ENCODE data around the gene HSPB3.

- TF ChIP-seq SIN3A (conservative IDR thresholded peaks at IDR 0.05 in 1 of 2, IDR thresholded peaks at IDR 0.05 in 1 of 2; ENCODE audit: low read depth in 1 of 2, low read length in 2 of 2) (no peak), CTCF (IDR thresholded peaks at IDR 0.05; ENCODE audit: control extremely low read depth in 1 of 3, insufficient read depth in 1 of 3, low read depth in 1 of 3, low read length in 3 of 3) (no peak), POLR2A (IDR thresholded peaks at IDR 0.05; ENCODE audit: control extremely low read depth in 1 of 2, low read depth in 2 of 2, low read length in 2 of 2) (no peak), POLR2AphosphoS5 (IDR thresholded peaks at IDR 0.05; ENCODE audit: low read depth, low read length) (no peak)
Observed at GRCh38 chr5:54455413-54456157, at the start of gene HSPB3.

Data from H1 (cell line).